Neuronal stem cell (in vitro differentiated cells): ENCODE measurements around the gene TINCR.
A peak's percentile ranks its signal among the peaks of the same experiment; 100 is the strongest.

ENCODE experiments used
- DNase-seq: peaks from one replicate; pipeline ENCODE4 v3.0.0-alpha.2; 2013; ENCODE audit warnings: low spot score
- H2AFZ ChIP-seq: one replicate; pipeline ENCODE4 v1.6.1; 2013; ENCODE audit warnings: mild to moderate bottlenecking, low read length, inconsistent platforms
- H2AK5ac ChIP-seq: 2 replicates; pipeline ENCODE4 v1.6.1; 2013; ENCODE audit warnings: low read depth, mild to moderate bottlenecking, inconsistent platforms, low read length, moderate library complexity, mixed read lengths
- H2BK120ac ChIP-seq: 2 replicates; pipeline ENCODE4 v1.6.1; 2013; ENCODE audit warnings: low read depth, mild to moderate bottlenecking, inconsistent platforms, low read length, moderate library complexity, mixed read lengths
- H2BK12ac ChIP-seq: one replicate; pipeline ENCODE4 v1.6.1; 2013; ENCODE audit warnings: low read length, inconsistent platforms
- H2BK15ac ChIP-seq: 2 replicates; pipeline ENCODE4 v1.6.1; 2013; ENCODE audit warnings: mild to moderate bottlenecking, low read length, inconsistent platforms, mixed read lengths
- H2BK5ac ChIP-seq: one replicate; pipeline ENCODE4 v1.6.1; 2013; ENCODE audit warnings: inconsistent platforms, mild to moderate bottlenecking, low read length, moderate library complexity
- H3K14ac ChIP-seq: one replicate; pipeline ENCODE4 v1.6.1; 2013; ENCODE audit warnings: low read length, inconsistent platforms
- H3K18ac ChIP-seq: 2 replicates; pipeline ENCODE4 v1.6.1; 2013; ENCODE audit warnings: low read length, inconsistent platforms
- H3K23ac ChIP-seq: 2 replicates; pipeline ENCODE4 v1.6.1; 2013; ENCODE audit warnings: low read depth, mild to moderate bottlenecking, mixed read lengths, low read length, inconsistent platforms; ENCODE audit not compliant: poor library complexity
- H3K27ac ChIP-seq: replicated peaks from 3 replicates; pipeline ENCODE4 v1.5.1; 2013; ENCODE audit warnings: low read length, inconsistent platforms
- H3K27me3 ChIP-seq, 3 experiments: 2 replicates each; pipeline ENCODE4 v1.6.1; 2013; ENCODE audit warnings: low read length in 3 of 3, mild to moderate bottlenecking in 2 of 3, inconsistent platforms in 1 of 3, low read depth in 1 of 3, mixed read lengths in 1 of 3, moderate library complexity in 1 of 3; ENCODE audit not compliant: control insufficient read depth in 3 of 3, insufficient read depth in 3 of 3
- H3K36me3 ChIP-seq, 2 donors: replicated peaks in 1 of 2; 2 replicates each; pipeline ENCODE4 v1.6.1; 2013; ENCODE audit warnings: low read length in 2 of 2; ENCODE audit not compliant: control insufficient read depth in 2 of 2, insufficient read depth in 2 of 2
- H3K4ac ChIP-seq: 2 replicates; pipeline ENCODE4 v1.6.1; 2013; ENCODE audit warnings: inconsistent platforms, mild to moderate bottlenecking, low read length, moderate library complexity
- H3K4me1 ChIP-seq, 2 donors: 1 replicate in 1 of 2; 2 replicates in 1 of 2; pipeline ENCODE4 v1.6.1; 2013; ENCODE audit warnings: low read length in 2 of 2, low read depth in 1 of 2; ENCODE audit not compliant: control insufficient read depth in 2 of 2, insufficient read depth in 1 of 2
- H3K4me2 ChIP-seq: one replicate; pipeline ENCODE4 v1.6.1; 2013; ENCODE audit warnings: mild to moderate bottlenecking, low read length, inconsistent platforms; ENCODE audit not compliant: insufficient read depth, poor library complexity, severe bottlenecking
- H3K4me3 ChIP-seq, 2 donors: 2 replicates each; pipeline ENCODE4 v1.5.1; 2013; ENCODE audit warnings: low read length in 2 of 2, mild to moderate bottlenecking in 2 of 2, inconsistent platforms in 1 of 2, moderate library complexity in 1 of 2
- H3K79me1 ChIP-seq: one replicate; pipeline ENCODE4 v1.6.1; 2013; ENCODE audit warnings: low read depth, mild to moderate bottlenecking, inconsistent platforms, low read length, moderate library complexity
- H3K9ac ChIP-seq: one replicate; pipeline ENCODE4 v1.6.1; 2013; ENCODE audit warnings: mild to moderate bottlenecking, low read depth, low read length, inconsistent platforms; ENCODE audit not compliant: poor library complexity
- H3K9me3 ChIP-seq, 2 donors: replicated peaks in 1 of 2; 2 replicates each; pipeline versions ENCODE3 to v1.6.1; 2013; ENCODE audit warnings: low read length in 2 of 2, mild to moderate bottlenecking in 2 of 2, inconsistent platforms in 1 of 2, low read depth in 1 of 2, mixed read lengths in 1 of 2, moderate library complexity in 1 of 2; ENCODE audit not compliant: control insufficient read depth in 2 of 2, insufficient read depth in 1 of 2
- H4K8ac ChIP-seq: one replicate; pipeline ENCODE4 v1.6.1; 2013; ENCODE audit warnings: low read depth, mild to moderate bottlenecking, inconsistent platforms, low read length, moderate library complexity
- H4K91ac ChIP-seq: one replicate; pipeline ENCODE4 v1.6.1; 2013; ENCODE audit warnings: low read length, low read depth, mild to moderate bottlenecking, inconsistent platforms; ENCODE audit not compliant: poor library complexity
- WGBS, 2 donors: extraction: QIAGEN DNeasy Blood & Tissue Kit; methylation state at CpG; one replicate each; pipeline ENCODE4 v1.1.7; 2013; ENCODE audit warnings: missing lambda C conversion rate in 2 of 2, mixed read lengths in 1 of 2; ENCODE audit not compliant: insufficient read length in 2 of 2, insufficient replicate concordance in 1 of 2; ENCODE audit errors: extremely low coverage in 2 of 2; 5-methylcytosine and 5-hydroxymethylcytosine counted together

TINCR gene

DNA sequence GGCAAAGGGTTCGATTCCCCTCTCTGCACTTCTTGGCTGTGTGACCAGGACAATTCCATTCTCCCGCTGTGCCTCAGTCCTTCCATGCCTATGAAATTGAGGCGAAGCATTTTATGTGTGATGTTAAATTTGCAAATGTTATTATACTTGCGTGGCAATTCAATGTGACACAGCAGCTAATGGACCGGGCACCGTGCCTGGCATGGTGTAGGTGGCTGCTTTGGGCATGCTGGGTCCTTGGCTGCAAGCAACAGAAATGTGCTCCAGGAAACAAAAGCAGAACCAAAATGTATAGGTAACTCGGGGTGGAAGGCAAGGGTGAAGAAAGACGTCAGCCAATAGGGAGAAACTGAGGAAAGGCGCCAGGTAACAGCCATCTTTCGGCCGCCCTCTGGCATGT lies 37.1 kb downstream of the TINCR start:
- Histone ChIP-seq H3K27me3 (no peaks in the 10 kb centered on the region), H3K79me1 (no peaks in the 10 kb centered on the region), H3K14ac (no peak overlapping the region), H3K18ac (no peak overlapping the region), H3K9me3 (peaks cover 6 to 20% of the 10 kb centered on the region in 2 donors), H3K4me2 (no peak overlapping the region), H3K36me3 (no peaks in the 10 kb centered on the region), H2BK12ac (no peak overlapping the region), H3K4me3 (peak overlapping the region in 1 of 2 donors; percentile 49), H3K4ac (no peak overlapping the region), H2BK5ac (no peak overlapping the region), H4K91ac (peak overlapping the region; percentile 56), H4K8ac (no peak overlapping the region), H3K27ac (no peak overlapping the region), H3K4me1 (no peaks in the 10 kb centered on the region), H3K9ac (no peak overlapping the region), H2BK15ac (no peak overlapping the region), H2AK5ac (peak overlapping the region; percentile 90), H2AFZ (no peak overlapping the region), H2BK120ac (no peak overlapping the region), H3K23ac (no peak overlapping the region)
- DNase-seq, result no peak
- no CpG with 5 or more reads among the region's 11 CpGs for WGBS, 2 donors

- no peak overlapping the region for H2AFZ ChIP-seq
- no peak overlapping the region for H3K14ac ChIP-seq
- no peaks in the 10 kb centered on the region for H3K79me1 ChIP-seq
- no peak overlapping the region for H3K4me3 ChIP-seq
- no peak overlapping the region for H3K23ac ChIP-seq
- peaks cover 5 to 9% of the 10 kb centered on the region in 2 donors for H3K4me1 ChIP-seq
- peaks cover 0 to 2% of the 10 kb centered on the region in 2 donors for H3K9me3 ChIP-seq
- no peaks in the 10 kb centered on the region for H3K36me3 ChIP-seq
- H4K91ac ChIP-seq, result no peak overlapping the region
- no peak overlapping the region for H3K4me2 ChIP-seq
- peak overlapping the region; percentile 34 for H2AK5ac ChIP-seq
- H2BK12ac ChIP-seq, result no peak overlapping the region
- no peak overlapping the region for H4K8ac ChIP-seq
- H3K27ac ChIP-seq, result no peak overlapping the region
- peak overlapping the region; percentile 76 for H2BK15ac ChIP-seq
- WGBS, 2 donors, result no CpG with 5 or more reads among the region's 6 CpGs
- DNase-seq, result no peak
- no peak overlapping the region for H3K9ac ChIP-seq
- H3K4ac ChIP-seq, result no peak overlapping the region
- peak overlapping the region; percentile 44 for H2BK5ac ChIP-seq
- H3K18ac ChIP-seq, result peak overlapping the region; percentile 63
- H3K27me3 ChIP-seq, result no peaks in the 10 kb centered on the region
- no peak overlapping the region for H2BK120ac ChIP-seq
These were observed 41.1 kb downstream of the TINCR start for GRCh38 chr19:5526691-5527090.

- Histone ChIP-seq H3K27me3 (no peaks in the 10 kb centered on the region), H3K27ac (peak overlapping the region; percentile 33), H3K9me3 (peaks cover 4 to 9% of the 10 kb centered on the region in 2 donors), H3K4ac (no peak overlapping the region), H4K91ac (no peak overlapping the region), H3K14ac (no peak overlapping the region), H3K4me2 (no peak overlapping the region), H2AFZ (peak overlapping the region; percentile 66), H2AK5ac (peak overlapping the region; percentile 43), H3K4me1 (peaks cover 5 to 9% of the 10 kb centered on the region in 2 donors), H3K9ac (no peak overlapping the region), H2BK5ac (peak overlapping the region; percentile 27), H2BK12ac (peak overlapping the region; percentile 91), H2BK120ac (no peak overlapping the region), H3K4me3 (no peak overlapping the region), H3K18ac (peak overlapping the region; percentile 39), H3K79me1 (no peaks in the 10 kb centered on the region), H2BK15ac (peak overlapping the region; percentile 42), H3K23ac (no peak overlapping the region), H4K8ac (no peak overlapping the region), H3K36me3 (no peaks in the 10 kb centered on the region)
- no peak for DNase-seq
- no CpG with 5 or more reads among the region's 6 CpGs for WGBS, 2 donors
These were observed 43.7 kb downstream of the TINCR start for GRCh38 chr19:5524081-5524480.

DNA sequence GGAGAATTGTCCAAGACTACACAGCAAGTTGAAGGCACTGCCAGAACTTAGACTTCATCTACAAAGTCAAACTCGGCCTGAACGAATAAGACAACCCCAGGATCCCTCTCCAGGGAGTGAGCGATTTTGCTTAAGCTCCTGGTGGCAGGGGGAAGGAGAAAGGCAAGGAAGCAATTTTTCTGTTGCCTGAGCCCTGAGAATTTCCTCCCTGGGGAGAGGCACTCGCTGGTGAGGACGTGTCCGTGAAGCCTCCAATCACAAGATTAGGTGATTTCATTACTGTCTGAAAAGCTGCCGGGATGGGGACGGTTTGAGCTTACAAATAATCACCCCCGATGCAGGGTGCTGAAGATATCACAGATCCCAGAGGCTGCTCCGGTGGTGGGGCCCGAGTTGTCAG lies 45.6 kb downstream of the TINCR start:
- no peak for DNase-seq
- H2BK12ac ChIP-seq, result no peak overlapping the region
- no peak overlapping the region for H2BK15ac ChIP-seq
- H3K9me3 ChIP-seq, result peaks cover 4 to 9% of the 10 kb centered on the region in 2 donors
- H2AFZ ChIP-seq, result no peak overlapping the region
- H3K27ac ChIP-seq, result no peak overlapping the region
- H3K36me3 ChIP-seq, result no peaks in the 10 kb centered on the region
- H2AK5ac ChIP-seq, result no peak overlapping the region
- no peak overlapping the region for H2BK5ac ChIP-seq
- WGBS, 2 donors, result no CpG with 5 or more reads among the region's 11 CpGs
- no peaks in the 10 kb centered on the region for H3K79me1 ChIP-seq
- no peak overlapping the region for H3K23ac ChIP-seq
- H3K4me2 ChIP-seq, result no peak overlapping the region
- no peak overlapping the region for H3K14ac ChIP-seq
- no peaks in the 10 kb centered on the region for H3K27me3 ChIP-seq
- no peak overlapping the region for H3K4ac ChIP-seq
- H4K91ac ChIP-seq, result no peak overlapping the region
- H2BK120ac ChIP-seq, result no peak overlapping the region
- H4K8ac ChIP-seq, result no peak overlapping the region
- no peak overlapping the region for H3K4me3 ChIP-seq
- peak overlapping the region; percentile 1 for H3K18ac ChIP-seq
- no peak overlapping the region for H3K9ac ChIP-seq
- peaks cover 5 to 9% of the 10 kb centered on the region in 2 donors for H3K4me1 ChIP-seq
